CD1c-positive myeloid dendritic cell (primary cell): ENCODE measurements around the gene CYB561.
A peak's percentile ranks its signal among the peaks of the same experiment; 100 is the strongest.

ENCODE experiments used
- DNase-seq: peaks from one replicate; pipeline ENCODE4 v3.0.0-alpha.2; 2016; ENCODE audit errors: extremely low spot score

The CYB561 gene, protein sequence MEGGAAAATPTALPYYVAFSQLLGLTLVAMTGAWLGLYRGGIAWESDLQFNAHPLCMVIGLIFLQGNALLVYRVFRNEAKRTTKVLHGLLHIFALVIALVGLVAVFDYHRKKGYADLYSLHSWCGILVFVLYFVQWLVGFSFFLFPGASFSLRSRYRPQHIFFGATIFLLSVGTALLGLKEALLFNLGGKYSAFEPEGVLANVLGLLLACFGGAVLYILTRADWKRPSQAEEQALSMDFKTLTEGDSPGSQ

DNA sequence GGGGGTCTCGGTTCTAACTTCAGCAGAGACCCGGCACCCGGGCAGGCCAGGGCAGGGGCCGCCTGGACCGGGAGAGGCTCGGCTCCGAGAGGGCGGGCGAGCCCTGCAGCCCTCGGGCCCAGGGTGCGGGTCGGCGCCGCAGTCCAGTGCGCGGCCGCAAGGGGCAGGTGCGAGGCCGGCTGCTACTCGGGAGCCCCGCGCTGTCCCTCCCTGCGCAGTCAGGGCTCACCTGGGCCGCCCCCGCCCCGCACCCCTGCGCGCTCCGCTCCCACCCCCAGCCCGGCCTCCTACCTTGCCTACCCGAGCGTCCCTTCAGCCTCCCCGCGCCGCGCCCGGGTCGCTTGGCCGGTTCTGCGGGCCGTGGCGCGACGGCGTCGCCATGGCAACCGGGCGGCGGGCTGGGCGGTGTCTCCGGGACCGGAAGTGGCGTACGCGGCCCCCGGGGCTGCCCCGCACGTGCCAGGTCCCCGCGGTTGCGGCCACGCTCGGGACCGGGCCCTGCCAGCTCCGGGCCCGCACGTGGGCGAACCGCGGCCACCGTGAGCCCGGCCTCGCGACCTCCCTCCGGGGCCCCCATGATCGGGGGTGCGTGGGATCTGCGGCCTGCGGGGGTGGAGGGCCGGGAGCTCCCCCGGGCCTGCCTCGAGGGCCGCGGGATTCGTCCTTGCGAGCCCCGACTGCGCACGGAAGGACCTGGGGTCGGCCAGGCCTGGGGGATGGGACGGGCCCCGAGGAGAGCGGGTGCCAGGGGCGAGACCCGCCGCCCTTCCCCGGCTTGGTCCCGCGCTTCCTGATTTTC is at the start of gene CYB561:
CYB561 (minus strand) TSS at position 353 of the 799 bp plus-strand sequence. CDS start 8,759 bp downstream, outside the sequence.
- peak; percentile 84 for DNase-seq

DNA sequence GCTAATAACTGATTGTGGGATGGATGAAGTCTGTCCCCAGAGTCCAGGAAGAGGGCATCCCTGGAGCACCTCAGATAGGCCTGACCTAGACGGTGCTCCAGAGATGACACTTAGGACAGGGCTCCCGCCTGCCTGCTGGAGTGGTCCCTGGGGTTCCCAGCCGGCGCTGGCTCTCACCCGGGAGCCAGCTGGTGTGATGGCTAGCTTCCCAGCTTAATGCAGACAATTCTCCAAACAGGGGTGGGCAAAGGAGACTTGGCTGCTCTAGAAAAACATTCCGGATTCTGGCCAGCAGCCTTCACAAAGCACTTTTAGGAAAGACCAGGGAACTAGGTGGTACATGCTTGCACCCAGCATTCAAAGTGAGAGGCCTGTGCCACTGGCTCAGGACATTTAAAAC is 49.4 kb upstream of the CYB561 start:
- no peak for DNase-seq

DNA sequence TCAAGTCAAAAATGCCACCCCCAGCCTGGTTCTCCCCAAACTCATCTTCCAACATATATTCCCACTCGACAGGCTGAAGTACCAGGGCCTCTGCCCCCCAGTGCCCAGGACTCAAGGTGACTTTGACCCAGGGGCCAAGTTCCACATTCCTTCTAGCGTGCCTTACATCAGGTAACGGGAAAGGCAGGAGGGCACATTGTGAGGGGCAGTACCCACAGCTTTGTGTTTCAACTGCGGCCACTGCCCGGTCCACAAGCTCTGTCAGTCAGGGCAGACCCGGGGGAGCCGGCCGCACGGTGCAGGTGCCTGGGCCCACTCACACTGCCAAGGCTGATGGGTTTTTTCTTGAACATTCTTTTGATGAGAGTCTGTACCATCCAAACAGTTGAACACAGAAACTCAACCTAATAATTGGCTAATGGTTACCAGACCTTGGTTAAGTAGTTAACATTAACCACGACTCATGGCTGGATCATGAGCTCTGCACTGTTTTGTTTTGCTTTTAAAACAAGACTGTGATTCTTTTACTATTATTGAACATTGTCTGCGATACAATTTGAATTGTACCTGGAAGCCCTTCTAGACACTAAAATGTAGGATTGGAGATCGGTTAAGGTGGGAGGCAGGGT is 48.3 kb upstream of the CYB561 start:
- DNase-seq: no peak

DNA sequence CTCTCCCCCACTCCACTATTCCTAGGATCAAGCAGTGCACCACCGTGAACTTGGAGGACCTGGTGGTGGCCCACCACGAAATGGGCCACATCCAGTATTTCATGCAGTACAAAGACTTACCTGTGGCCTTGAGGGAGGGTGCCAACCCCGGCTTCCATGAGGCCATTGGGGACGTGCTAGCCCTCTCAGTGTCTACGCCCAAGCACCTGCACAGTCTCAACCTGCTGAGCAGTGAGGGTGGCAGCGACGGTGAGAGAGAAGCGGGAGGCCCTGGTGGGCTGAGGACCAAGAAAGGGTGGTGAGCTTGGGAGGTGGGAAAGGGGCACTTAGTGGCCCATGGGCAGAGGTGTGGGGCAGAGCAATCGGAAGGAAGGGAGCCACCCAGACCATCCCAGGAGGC is 47.3 kb upstream of the CYB561 start:
- no peak for DNase-seq

DNA sequence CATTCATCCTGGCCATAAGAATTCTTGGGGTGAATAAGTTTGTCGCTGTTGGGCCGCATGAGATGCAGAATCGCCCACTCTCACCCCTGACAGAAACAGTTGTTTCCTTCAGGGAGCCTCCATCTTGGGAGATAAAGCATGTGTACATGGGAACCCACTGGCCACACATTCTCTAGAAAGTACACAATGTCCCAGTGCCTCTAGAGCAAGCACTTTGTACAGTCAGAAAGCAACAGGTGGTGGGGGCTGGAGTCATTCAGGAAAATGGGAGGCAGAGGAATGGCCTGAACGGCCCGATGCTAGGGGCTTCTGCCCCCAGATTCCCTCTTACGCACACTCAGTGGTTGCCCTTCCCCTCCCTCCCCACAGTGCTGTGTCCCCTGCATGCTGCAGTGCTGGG is 46.8 kb upstream of the CYB561 start:
- DNase-seq: no peak

DNA sequence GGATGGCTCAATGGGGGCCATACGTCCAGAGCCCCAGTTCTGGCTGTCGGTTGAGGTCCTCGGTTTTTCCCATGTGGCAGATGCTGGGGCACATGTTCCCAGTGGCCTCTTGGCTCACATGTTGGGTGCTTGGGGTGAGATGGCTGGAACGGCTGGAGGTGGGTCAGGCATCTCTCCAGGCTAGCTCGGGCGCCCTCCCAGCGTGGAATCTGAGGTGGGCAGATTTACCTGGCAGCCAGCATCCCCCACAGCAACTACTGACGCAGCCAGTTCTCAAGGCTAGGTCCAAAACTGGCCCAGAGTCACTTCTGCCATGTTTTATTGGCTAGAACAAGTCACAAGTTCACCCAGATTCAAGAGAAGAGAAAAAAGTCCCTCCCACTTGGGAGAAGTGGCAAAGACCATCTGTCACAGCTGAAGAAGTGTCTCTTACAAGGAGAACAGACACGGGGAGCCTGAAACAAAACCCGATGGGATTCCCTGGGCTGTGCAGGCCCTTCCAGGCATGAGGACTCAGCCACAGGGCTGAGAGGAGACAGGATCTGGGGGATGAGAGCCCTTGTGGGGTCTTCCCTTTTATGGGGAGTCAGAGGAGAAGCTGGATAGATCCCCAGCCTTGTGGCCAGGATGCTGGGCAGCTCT is 46.0 kb upstream of the CYB561 start:
- DNase-seq: no peak

DNA sequence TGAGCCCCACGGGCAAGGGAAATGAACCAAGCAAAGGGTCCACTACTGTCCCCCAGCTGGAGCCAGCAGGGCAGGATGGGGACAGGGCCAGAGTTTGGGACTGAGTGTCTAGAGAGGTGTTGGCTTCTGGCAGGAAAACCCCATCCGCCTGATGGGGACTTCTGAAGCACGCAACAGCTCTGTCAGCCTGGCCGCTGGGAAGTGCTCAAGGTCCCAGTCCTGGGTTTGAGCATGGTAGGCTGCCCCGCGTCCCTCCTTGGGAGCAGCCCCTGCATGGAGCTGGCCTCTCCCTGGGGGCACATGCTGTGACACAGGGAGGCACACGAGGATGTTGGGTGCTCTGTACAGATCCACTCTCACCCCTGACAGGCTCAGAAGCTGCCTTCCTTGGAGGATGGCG is 45.3 kb upstream of the CYB561 start:
- DNase-seq: no peak

DNA sequence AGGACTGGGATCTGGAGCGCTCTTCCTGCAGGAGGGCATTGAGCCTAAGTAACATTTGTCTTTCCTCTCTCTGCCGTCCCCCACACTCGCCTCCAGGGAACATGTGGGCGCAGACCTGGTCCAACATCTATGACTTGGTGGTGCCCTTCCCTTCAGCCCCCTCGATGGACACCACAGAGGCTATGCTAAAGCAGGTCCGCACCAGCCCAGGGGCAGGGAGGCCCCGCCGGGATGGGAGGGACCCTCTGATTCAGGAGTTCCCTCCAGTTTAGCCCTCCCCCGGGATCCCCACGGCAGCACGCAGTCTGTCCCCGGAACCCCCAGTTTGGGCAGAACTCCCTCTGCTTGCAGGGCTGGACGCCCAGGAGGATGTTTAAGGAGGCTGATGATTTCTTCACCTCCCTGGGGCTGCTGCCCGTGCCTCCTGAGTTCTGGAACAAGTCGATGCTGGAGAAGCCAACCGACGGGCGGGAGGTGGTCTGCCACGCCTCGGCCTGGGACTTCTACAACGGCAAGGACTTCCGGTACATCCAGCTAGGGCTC is 44.8 kb upstream of the CYB561 start:
- DNase-seq: no peak

DNA sequence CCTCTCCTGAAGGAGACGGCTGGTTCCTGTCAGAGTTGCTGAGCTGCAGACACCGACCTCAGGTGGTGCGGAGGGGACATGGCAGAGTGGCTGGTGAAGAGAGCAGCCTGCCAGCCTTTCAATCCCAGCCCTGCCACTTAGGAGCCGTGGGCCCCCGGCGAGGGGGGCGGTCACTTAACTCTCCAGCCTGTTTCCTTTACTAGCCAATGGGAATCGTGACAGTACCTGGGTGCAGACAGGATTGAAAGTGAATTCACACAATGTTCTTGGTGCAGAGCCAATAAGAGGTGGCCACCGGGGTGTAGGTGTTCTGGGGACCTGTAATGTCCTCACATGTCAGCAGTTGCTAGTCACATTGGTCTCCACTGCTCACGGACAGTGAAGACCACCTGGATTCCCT is 44.2 kb upstream of the CYB561 start:
- DNase-seq: no peak

DNA sequence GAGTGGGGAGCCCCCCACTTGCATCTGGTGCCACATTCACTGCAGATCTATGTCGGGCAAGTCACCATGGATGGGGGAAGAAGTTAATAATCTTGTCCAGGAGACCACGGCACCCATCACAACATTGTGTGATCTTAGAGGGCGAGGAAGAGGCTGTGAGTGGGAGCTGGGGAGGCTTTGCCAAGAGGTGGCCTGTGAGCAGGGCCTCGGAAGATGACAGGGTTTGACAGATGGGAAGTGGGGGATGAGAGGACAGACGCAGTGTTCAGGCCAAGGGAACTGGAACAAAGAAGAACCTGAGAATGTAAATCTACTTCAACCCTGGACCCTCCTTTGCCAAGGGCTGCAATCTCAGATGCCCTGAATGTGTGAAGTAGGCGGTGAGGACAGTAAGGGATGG is 43.2 kb upstream of the CYB561 start:
- no peak for DNase-seq

DNA sequence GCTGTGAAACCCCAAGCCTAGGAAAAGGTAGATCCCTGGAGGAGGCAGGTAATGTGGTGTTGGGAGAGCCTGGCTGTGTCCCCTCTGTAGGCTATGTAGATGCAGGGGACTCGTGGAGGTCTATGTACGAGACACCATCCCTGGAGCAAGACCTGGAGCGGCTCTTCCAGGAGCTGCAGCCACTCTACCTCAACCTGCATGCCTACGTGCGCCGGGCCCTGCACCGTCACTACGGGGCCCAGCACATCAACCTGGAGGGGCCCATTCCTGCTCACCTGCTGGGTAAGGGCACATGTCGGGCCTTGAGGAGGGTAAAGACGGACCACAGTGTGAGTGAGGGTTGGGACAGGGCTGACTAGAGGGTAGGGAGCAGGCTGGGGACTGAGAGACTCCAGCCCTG is 42.7 kb upstream of the CYB561 start:
- no peak for DNase-seq

DNA sequence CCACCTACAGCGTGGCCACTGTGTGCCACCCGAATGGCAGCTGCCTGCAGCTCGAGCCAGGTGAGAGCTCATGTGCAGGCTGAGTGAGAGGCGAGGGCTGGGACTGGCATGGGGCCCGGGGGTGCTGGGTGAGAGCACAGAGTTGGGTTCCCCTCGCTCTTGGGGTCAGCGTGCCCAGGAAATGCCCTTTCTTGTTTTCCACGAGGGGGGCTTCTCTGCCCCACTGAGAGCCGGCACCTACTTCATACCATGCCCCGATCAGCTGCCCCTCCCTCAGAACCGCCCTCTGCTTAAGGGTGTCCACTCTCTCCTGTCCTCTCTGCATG is 40.9 kb upstream of the CYB561 start:
- DNase-seq: no peak

DNA sequence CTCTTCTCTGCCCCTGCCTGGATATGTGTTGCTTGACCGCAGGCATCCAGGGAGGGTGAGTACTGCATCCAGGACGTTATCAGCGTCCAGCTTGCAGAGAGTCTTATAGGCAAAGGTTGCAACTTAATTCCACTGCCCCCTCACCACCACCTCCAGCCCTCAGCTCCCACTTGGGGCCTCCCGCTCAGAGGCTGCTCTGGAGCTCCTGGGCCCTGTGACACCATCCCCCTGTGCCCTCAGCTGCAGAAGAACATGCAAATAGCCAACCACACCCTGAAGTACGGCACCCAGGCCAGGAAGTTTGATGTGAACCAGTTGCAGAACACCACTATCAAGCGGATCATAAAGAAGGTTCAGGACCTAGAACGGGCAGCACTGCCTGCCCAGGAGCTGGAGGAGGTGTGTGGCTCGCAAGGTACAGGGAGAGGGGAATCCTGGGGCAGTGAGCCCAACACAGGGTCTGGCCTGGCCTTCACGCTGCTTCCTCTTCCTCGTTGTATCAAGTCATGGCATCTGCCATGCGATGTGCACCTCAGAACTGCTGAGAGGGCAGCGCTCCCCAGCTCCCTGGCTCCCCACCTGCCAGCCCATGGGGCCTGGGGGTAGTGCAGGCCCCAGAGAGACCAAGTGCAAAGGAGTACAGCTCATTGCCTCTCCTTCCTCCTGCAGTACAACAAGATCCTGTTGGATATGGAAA is 40.4 kb upstream of the CYB561 start:
- DNase-seq: no peak

DNA sequence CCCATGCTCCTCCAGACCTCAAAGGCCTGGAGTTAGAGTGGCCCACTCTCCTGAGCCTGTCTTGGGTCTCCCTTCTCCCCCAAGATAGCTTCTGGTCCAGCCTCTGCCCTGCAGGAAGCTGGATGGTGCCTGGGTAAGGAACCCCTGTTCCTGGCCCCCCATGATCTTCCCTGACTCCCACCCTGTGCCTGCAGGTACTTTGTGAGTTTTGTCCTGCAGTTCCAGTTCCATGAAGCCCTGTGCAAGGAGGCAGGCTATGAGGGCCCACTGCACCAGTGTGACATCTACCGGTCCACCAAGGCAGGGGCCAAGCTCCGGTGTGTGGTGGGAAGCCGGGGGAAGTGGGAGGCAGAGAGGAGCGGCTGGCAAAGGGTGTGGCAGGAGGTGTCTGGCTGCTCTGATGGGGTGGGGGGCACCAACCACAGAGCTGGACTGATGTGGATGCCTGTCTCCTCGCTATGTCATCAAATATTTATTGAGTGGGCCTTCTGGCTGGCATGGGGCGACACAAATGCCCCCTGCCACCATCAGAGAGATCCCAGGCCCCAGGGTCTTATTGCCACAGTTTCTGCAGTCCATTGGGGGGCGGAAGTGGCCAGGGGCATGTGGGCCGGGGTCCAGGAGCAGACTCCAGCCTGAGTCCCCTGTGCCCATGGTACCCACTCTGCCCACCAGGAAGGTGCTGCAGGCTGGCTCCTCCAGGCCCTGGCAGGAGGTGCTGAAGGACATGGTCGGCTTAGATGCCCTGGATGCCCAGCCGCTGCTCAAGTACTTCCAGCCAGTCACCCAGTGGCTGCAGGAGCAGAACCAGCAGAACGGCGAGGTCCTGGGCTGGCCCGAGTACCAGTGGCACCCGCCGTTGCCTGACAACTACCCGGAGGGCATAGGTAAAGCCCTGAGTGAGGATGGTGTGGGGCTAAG is 37.8 kb upstream of the CYB561 start:
- no peak for DNase-seq

DNA sequence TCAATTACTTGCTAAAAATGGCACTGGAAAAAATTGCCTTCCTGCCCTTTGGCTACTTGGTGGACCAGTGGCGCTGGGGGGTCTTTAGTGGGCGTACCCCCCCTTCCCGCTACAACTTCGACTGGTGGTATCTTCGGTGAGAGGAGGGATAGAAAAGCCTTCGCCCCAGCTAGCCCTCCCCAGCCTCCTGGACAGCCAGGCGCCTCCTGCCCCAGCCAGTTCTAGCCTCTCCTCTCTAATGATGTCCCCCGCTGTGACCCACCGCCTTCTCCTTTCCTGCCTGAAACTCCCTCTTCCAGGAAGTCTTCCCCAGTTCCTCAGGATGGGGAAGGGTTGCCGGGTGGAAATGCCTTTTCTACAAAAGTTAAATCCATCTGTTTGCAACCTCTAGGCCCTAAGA is 36.9 kb upstream of the CYB561 start:
- DNase-seq: no peak

DNA sequence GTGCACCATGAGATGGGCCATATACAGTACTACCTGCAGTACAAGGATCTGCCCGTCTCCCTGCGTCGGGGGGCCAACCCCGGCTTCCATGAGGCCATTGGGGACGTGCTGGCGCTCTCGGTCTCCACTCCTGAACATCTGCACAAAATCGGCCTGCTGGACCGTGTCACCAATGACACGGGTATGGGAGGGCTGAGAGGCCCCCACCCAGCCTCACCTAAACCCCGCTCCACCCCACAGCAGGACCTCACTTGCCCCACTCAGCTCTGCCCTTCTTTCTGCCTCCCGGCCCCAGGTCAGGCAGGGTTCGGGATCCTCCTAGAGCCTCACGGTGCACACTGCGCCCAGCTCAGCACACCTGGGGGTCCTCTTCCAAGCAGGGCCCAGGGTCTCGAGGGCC is 36.4 kb upstream of the CYB561 start:
- no peak for DNase-seq

DNA sequence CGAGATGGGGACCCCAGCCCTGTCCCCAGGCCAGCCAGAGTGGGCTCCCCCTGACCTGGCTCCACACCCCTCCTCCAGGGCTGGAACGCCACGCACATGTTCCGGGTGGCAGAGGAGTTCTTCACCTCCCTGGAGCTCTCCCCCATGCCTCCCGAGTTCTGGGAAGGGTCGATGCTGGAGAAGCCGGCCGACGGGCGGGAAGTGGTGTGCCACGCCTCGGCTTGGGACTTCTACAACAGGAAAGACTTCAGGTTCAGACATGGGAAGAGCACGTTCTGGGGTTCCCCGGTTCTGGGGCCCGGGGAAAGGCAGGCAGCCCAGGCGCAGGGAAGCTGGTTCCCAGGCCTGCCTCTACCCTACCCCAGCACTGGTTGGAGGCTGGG is 35.4 kb upstream of the CYB561 start:
- no peak for DNase-seq

DNA sequence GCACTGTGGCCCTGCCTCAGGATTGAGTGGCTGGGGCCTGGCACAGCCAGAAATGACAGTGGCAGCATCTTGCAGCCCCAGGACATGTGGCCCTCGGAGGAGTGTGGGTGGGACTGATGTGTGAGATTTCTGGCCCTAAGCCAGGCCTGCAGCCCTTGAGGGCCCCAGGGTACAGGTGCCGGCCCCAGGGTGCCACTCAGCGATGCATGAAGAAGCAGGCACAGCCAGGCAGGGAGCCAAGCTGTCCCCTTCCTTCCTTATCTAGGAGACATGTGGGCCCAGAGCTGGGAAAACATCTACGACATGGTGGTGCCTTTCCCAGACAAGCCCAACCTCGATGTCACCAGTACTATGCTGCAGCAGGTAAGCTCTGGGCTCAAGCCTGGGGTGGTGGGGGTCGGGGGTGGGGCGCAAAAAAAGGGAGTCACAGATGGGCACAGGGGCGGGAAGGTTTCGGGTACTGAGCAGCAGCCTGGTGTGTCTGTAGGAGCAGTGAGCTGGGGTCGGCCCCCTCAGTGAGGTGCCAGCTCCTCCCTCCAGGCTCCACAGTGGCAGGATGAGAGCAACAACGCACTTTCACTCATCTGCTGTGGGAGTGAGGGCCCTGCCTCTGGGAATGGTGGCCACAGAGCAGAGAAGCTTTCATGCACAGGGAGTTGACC is 34.9 kb upstream of the CYB561 start:
- DNase-seq: no peak

DNA sequence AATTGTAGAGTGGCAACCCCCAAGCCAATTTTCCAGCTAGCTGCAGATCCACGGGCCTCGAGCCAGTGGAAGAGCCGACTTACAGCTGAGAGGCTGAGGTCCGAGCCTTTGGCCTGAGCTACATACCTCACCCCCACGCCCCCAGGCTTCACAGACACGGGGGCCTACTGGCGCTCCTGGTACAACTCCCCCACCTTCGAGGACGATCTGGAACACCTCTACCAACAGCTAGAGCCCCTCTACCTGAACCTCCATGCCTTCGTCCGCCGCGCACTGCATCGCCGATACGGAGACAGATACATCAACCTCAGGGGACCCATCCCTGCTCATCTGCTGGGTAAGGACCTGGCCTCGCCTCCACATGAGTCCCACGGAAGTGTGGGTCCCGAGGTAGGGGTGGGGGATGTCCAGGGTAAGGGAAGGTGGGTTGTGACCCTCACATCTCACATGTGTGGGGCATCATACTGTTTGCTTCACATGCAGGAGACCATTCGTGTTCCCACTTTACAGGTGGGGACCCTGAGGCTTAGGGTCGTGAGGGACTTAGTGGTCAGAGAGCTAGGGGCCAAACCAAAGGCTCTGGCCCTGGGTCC is 34.2 kb upstream of the CYB561 start:
- no peak for DNase-seq
